GM23338 (cell line): ENCODE results near the gene SOS1. TPM values are rescaled to one million over a fixed set of nuclear protein-coding genes. Genes with fewer than 3 reads are reported as not detected.

ENCODE experiments used
- ATAC-seq: fragments of 200-7000 bp; cut with Tn5 transposase; 3 replicates; pipeline ENCODE4 v1.9.1; 2020
- DNase-seq: peaks from one replicate; pipeline ENCODE4 v3.0.0-alpha.2; 2015; ENCODE audit warnings: low spot score
- H2AFZ ChIP-seq: fragments of 200-600 bp; sonication (generic); 2 replicates; pipeline ENCODE4 v1.8.0; 2016; ENCODE audit warnings: antibody characterized with exemption, mild to moderate bottlenecking, moderate library complexity
- H3F3A ChIP-seq: fragments of 200-600 bp; sonication (generic); replicated peaks from 2 replicates; pipeline ENCODE4 v1.8.0; 2017; ENCODE audit warnings: antibody characterized with exemption, mixed run types, low read depth
- H3K27ac ChIP-seq: fragments of 200-600 bp; sonication (generic); 2 replicates; pipeline ENCODE4 v1.6.1; 2016; ENCODE audit warnings: low read depth
- H3K27me3 ChIP-seq: fragments of 200-600 bp; sonication (generic); 2 replicates; pipeline ENCODE4 v1.8.0; 2016; ENCODE audit warnings: mild to moderate bottlenecking, mixed run types, moderate library complexity; ENCODE audit not compliant: insufficient read depth
- H3K36me3 ChIP-seq: fragments of 200-600 bp; sonication (generic); 2 replicates; pipeline ENCODE4 v1.8.0; 2016; ENCODE audit warnings: mild to moderate bottlenecking; ENCODE audit not compliant: insufficient read depth
- H3K4me1 ChIP-seq: fragments of 200-600 bp; sonication (generic); 2 replicates; pipeline ENCODE4 v1.8.0; 2016; ENCODE audit warnings: mild to moderate bottlenecking, moderate library complexity; ENCODE audit not compliant: insufficient read depth
- H3K4me2 ChIP-seq: fragments of 200-600 bp; sonication (generic); 2 replicates; pipeline ENCODE4 v1.7.1; 2017; ENCODE audit warnings: mixed run types
- H3K4me3 ChIP-seq: fragments of 200-600 bp; sonication (generic); 2 replicates; pipeline ENCODE4 v1.6.1; 2016; ENCODE audit warnings: mixed run types
- H3K79me2 ChIP-seq: fragments of 200-600 bp; sonication (generic); replicated peaks from 2 replicates; pipeline ENCODE4 v1.8.0; 2017; ENCODE audit warnings: mild to moderate bottlenecking; ENCODE audit not compliant: insufficient read depth
- H3K9me2 ChIP-seq: fragments of 200-600 bp; sonication (generic); 2 replicates; pipeline ENCODE4 v1.8.0; 2017; ENCODE audit not compliant: insufficient read depth
- H4K20me1 ChIP-seq: fragments of 200-600 bp; sonication (generic); replicated peaks from 2 replicates; pipeline ENCODE4 v1.8.0; 2017; ENCODE audit warnings: mild to moderate bottlenecking; ENCODE audit not compliant: insufficient read depth
- H3K27ac Mint-ChIP-seq: 2 replicates; pipeline ENCODE4 v1.8.0; 2020; ENCODE audit warnings: inconsistent platforms, mild to moderate bottlenecking, moderate library complexity, mixed read lengths
- H3K27me3 Mint-ChIP-seq: 3 replicates; pipeline ENCODE4 v1.8.0; 2022; ENCODE audit warnings: low read depth, mild to moderate bottlenecking, moderate library complexity, mixed read lengths, inconsistent platforms; ENCODE audit not compliant: insufficient read depth, poor library complexity
- H3K36me3 Mint-ChIP-seq: 3 replicates; pipeline ENCODE4 v1.8.0; 2021; ENCODE audit warnings: low read depth, mild to moderate bottlenecking, inconsistent platforms, moderate library complexity, mixed read lengths
- H3K4me1 Mint-ChIP-seq: 3 replicates; pipeline ENCODE4 v1.8.0; 2020; ENCODE audit warnings: mild to moderate bottlenecking, inconsistent platforms, mixed read lengths
- H3K4me3 Mint-ChIP-seq: 3 replicates; pipeline ENCODE4 v1.8.0; 2021; ENCODE audit warnings: moderate library complexity, mild to moderate bottlenecking, inconsistent platforms, mixed read lengths
- H3K9me3 Mint-ChIP-seq: 3 replicates; pipeline ENCODE4 v1.8.0; 2020; ENCODE audit warnings: moderate library complexity, mild to moderate bottlenecking, inconsistent platforms, mixed read lengths
- CREB1 ChIP-seq: fragments of 250-450 bp; sonication (Bioruptor Pico); IDR thresholded peaks from 2 replicates; pipeline ENCODE4 v1.5.0; 2020; ENCODE audit warnings: low read depth, mild to moderate bottlenecking, moderate library complexity
- EZH2 ChIP-seq: fragments of 200-600 bp; sonication (generic); IDR thresholded peaks from one replicate; pipeline ENCODE4 v1.8.0; 2017; ENCODE audit warnings: antibody characterized with exemption, mild to moderate bottlenecking, low read depth; ENCODE audit not compliant: unreplicated experiment
- EZH2phosphoT487 ChIP-seq: fragments of 200-600 bp; sonication (generic); IDR thresholded peaks from one replicate; pipeline ENCODE4 v1.8.1; 2018; ENCODE audit warnings: antibody characterized with exemption; ENCODE audit not compliant: unreplicated experiment
- JUNB ChIP-seq: IDR thresholded peaks from one replicate; pipeline ENCODE4 v1.6.1; 2016; ENCODE audit warnings: antibody characterized with exemption; ENCODE audit not compliant: unreplicated experiment
- NANOG ChIP-seq: IDR thresholded peaks from 2 replicates; pipeline ENCODE4 v1.6.1; 2016; ENCODE audit warnings: antibody characterized with exemption, borderline replicate concordance
- POLR2AphosphoS5 ChIP-seq: IDR thresholded peaks from 2 replicates; pipeline ENCODE4 v1.6.1; 2016; ENCODE audit warnings: antibody characterized with exemption, low read depth
- STAT1 ChIP-seq: IDR thresholded peaks from one replicate; pipeline ENCODE4 v1.6.1; 2016; ENCODE audit warnings: antibody characterized with exemption; ENCODE audit not compliant: unreplicated experiment
- ZNF114 ChIP-seq: fragments of 250-450 bp; sonication (Bioruptor Pico); IDR thresholded peaks from 2 replicates; pipeline ENCODE4 v1.5.0; 2020; ENCODE audit warnings: mild to moderate bottlenecking, moderate library complexity
- ZNF331 ChIP-seq: fragments of 250-450 bp; sonication (Bioruptor Pico); IDR thresholded peaks from 2 replicates; pipeline ENCODE4 v1.5.0; 2020; ENCODE audit warnings: low read depth, mild to moderate bottlenecking, moderate library complexity
- polyA plus RNA-seq: library from polyadenylated mRNA; unstranded; fragments of >200 nt; fragmentation: Nextera tagmentation; extraction: Ambion mirVana; gene quantifications from 2 replicates; pipeline ENCODE4 v1.2.1, GENCODE V29; 2016
- total RNA-seq: library from RNA; depleted of rRNA; stranded (reverse); fragments of >200 nt; shearing (Covaris generic); gene quantifications from 2 replicates; pipeline ENCODE4 v1.2.3, GENCODE V29; 2014
- TF ChIP-seq, protein P1 (sequence below): IDR thresholded peaks from one replicate; pipeline ENCODE4 v1.6.1; 2018; ENCODE audit warnings: antibody characterized with exemption; ENCODE audit not compliant: unreplicated experiment
- TF ChIP-seq, protein P2 (sequence below): fragments of 250-450 bp; sonication (Bioruptor Pico); IDR thresholded peaks from 2 replicates; pipeline ENCODE4 v1.5.0; 2020; ENCODE audit warnings: mild to moderate bottlenecking, moderate library complexity
- TF ChIP-seq, protein P3 (sequence below), 2 experiments: fragments of 200-600 bp in 1 of 2; sonication (generic) in 1 of 2; conservative IDR thresholded peaks; 2 replicates each; pipeline versions ENCODE4 v1.5.1 to v1.6.1; 2016 to 2017; ENCODE audit warnings: antibody characterized with exemption in 2 of 2, low read depth in 2 of 2, mild to moderate bottlenecking in 2 of 2, moderate library complexity in 1 of 2
- TF ChIP-seq, protein P4 (sequence below): IDR thresholded peaks from 2 replicates; pipeline ENCODE4 v1.6.1; 2016; ENCODE audit warnings: antibody characterized with exemption

SOS1 gene
- total and polyA plus RNA-seq, 2 experiments from 2014 or later: 13.4 to 21.9 TPM

DNA sequence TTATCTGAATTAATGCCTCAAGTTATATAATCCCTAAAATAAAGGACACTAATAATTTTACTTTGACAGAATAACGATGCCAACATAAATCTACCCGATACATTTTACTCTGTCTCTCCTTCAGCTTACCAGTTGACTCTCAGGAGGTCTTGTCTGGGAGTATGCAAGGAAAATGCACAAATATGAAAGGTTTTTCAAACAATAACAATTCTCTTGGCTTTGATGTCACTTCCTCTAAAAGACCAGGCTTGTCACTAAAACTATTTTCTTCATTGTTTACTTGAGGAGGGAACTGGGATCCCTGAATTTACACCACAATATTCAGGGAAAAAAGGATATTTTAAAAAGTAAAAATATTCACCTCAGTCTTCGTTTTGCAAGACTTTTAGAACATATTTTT, 97.2 kb downstream of the SOS1 start:
- H3K4me3 ChIP-seq: no peak overlapping the region
- peaks cover 71% of the 10 kb centered on the region for H3K4me1 ChIP-seq
- H3K79me2 ChIP-seq: no peaks in the 10 kb centered on the region
- H3K4me3 Mint-ChIP-seq: no peak overlapping the region
- H3F3A ChIP-seq: no peaks in the 10 kb centered on the region
- 0 out of 2 replicates have a peak overlapping the region, but pooled peaks have one; percentile 16 for H3K4me2 ChIP-seq
- no peaks in the 10 kb centered on the region for H3K9me3 Mint-ChIP-seq
- H3K27me3 Mint-ChIP-seq: peaks cover 3% of the 10 kb centered on the region
- H3K27ac ChIP-seq: peak overlapping the region; percentile 46; the same call in 1 of the 2 replicates
- peaks cover 3% of the 10 kb centered on the region; the same call in 1 of the 3 replicates for H3K36me3 Mint-ChIP-seq
- no peaks in the 10 kb centered on the region for H3K9me2 ChIP-seq
- ATAC-seq (no peak), DNase-seq (no peak)
- H3K4me1 Mint-ChIP-seq: peaks cover 43% of the 10 kb centered on the region
- peak overlapping the region; percentile 61; the same call in 1 of the 2 replicates for H3K27ac Mint-ChIP-seq
- no peaks in the 10 kb centered on the region for H3K36me3 ChIP-seq
- no peak overlapping the region for H2AFZ ChIP-seq
- TF ChIP-seq EZH2: no peak
- no peak for TF ChIP-seq POLR2AphosphoS5
- TF ChIP-seq EZH2phosphoT487: no peak
- no peak for TF ChIP-seq JUNB
- TF ChIP-seq NANOG: no peak
- TF ChIP-seq, protein P1, sequence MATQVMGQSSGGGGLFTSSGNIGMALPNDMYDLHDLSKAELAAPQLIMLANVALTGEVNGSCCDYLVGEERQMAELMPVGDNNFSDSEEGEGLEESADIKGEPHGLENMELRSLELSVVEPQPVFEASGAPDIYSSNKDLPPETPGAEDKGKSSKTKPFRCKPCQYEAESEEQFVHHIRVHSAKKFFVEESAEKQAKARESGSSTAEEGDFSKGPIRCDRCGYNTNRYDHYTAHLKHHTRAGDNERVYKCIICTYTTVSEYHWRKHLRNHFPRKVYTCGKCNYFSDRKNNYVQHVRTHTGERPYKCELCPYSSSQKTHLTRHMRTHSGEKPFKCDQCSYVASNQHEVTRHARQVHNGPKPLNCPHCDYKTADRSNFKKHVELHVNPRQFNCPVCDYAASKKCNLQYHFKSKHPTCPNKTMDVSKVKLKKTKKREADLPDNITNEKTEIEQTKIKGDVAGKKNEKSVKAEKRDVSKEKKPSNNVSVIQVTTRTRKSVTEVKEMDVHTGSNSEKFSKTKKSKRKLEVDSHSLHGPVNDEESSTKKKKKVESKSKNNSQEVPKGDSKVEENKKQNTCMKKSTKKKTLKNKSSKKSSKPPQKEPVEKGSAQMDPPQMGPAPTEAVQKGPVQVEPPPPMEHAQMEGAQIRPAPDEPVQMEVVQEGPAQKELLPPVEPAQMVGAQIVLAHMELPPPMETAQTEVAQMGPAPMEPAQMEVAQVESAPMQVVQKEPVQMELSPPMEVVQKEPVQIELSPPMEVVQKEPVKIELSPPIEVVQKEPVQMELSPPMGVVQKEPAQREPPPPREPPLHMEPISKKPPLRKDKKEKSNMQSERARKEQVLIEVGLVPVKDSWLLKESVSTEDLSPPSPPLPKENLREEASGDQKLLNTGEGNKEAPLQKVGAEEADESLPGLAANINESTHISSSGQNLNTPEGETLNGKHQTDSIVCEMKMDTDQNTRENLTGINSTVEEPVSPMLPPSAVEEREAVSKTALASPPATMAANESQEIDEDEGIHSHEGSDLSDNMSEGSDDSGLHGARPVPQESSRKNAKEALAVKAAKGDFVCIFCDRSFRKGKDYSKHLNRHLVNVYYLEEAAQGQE: no peak
- TF ChIP-seq ZNF114 (CRISPR knock-in tag): no peak
- TF ChIP-seq, protein P2, sequence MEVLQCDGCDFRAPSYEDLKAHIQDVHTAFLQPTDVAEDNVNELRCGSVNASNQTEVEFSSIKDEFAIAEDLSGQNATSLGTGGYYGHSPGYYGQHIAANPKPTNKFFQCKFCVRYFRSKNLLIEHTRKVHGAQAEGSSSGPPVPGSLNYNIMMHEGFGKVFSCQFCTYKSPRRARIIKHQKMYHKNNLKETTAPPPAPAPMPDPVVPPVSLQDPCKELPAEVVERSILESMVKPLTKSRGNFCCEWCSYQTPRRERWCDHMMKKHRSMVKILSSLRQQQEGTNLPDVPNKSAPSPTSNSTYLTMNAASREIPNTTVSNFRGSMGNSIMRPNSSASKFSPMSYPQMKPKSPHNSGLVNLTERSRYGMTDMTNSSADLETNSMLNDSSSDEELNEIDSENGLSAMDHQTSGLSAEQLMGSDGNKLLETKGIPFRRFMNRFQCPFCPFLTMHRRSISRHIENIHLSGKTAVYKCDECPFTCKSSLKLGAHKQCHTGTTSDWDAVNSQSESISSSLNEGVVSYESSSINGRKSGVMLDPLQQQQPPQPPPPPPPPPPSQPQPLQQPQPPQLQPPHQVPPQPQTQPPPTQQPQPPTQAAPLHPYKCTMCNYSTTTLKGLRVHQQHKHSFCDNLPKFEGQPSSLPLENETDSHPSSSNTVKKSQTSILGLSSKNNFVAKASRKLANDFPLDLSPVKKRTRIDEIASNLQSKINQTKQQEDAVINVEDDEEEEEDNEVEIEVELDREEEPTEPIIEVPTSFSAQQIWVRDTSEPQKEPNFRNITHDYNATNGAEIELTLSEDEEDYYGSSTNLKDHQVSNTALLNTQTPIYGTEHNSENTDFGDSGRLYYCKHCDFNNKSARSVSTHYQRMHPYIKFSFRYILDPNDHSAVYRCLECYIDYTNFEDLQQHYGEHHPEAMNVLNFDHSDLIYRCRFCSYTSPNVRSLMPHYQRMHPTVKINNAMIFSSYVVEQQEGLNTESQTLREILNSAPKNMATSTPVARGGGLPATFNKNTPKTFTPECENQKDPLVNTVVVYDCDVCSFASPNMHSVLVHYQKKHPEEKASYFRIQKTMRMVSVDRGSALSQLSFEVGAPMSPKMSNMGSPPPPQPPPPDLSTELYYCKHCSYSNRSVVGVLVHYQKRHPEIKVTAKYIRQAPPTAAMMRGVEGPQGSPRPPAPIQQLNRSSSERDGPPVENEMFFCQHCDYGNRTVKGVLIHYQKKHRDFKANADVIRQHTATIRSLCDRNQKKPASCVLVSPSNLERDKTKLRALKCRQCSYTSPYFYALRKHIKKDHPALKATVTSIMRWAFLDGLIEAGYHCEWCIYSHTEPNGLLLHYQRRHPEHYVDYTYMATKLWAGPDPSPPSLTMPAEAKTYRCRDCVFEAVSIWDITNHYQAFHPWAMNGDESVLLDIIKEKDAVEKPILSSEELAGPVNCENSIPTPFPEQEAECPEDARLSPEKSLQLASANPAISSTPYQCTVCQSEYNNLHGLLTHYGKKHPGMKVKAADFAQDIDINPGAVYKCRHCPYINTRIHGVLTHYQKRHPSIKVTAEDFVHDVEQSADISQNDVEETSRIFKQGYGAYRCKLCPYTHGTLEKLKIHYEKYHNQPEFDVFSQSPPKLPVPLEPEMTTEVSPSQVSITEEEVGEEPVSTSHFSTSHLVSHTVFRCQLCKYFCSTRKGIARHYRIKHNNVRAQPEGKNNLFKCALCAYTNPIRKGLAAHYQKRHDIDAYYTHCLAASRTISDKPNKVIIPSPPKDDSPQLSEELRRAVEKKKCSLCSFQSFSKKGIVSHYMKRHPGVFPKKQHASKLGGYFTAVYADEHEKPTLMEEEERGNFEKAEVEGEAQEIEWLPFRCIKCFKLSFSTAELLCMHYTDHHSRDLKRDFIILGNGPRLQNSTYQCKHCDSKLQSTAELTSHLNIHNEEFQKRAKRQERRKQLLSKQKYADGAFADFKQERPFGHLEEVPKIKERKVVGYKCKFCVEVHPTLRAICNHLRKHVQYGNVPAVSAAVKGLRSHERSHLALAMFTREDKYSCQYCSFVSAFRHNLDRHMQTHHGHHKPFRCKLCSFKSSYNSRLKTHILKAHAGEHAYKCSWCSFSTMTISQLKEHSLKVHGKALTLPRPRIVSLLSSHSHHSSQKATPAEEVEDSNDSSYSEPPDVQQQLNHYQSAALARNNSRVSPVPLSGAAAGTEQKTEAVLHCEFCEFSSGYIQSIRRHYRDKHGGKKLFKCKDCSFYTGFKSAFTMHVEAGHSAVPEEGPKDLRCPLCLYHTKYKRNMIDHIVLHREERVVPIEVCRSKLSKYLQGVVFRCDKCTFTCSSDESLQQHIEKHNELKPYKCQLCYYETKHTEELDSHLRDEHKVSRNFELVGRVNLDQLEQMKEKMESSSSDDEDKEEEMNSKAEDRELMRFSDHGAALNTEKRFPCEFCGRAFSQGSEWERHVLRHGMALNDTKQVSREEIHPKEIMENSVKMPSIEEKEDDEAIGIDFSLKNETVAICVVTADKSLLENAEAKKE (CRISPR knock-in tag): no peak
- no peak for TF ChIP-seq CREB1 (CRISPR knock-in tag)
- TF ChIP-seq ZNF331: no peak
- TF ChIP-seq, protein P3, sequence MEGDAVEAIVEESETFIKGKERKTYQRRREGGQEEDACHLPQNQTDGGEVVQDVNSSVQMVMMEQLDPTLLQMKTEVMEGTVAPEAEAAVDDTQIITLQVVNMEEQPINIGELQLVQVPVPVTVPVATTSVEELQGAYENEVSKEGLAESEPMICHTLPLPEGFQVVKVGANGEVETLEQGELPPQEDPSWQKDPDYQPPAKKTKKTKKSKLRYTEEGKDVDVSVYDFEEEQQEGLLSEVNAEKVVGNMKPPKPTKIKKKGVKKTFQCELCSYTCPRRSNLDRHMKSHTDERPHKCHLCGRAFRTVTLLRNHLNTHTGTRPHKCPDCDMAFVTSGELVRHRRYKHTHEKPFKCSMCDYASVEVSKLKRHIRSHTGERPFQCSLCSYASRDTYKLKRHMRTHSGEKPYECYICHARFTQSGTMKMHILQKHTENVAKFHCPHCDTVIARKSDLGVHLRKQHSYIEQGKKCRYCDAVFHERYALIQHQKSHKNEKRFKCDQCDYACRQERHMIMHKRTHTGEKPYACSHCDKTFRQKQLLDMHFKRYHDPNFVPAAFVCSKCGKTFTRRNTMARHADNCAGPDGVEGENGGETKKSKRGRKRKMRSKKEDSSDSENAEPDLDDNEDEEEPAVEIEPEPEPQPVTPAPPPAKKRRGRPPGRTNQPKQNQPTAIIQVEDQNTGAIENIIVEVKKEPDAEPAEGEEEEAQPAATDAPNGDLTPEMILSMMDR (conservative IDR thresholded peaks at IDR 0.05; ENCODE audit: low read depth in 2 of 2): no peak
- TF ChIP-seq, protein P4, sequence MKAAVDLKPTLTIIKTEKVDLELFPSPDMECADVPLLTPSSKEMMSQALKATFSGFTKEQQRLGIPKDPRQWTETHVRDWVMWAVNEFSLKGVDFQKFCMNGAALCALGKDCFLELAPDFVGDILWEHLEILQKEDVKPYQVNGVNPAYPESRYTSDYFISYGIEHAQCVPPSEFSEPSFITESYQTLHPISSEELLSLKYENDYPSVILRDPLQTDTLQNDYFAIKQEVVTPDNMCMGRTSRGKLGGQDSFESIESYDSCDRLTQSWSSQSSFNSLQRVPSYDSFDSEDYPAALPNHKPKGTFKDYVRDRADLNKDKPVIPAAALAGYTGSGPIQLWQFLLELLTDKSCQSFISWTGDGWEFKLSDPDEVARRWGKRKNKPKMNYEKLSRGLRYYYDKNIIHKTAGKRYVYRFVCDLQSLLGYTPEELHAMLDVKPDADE: no peak
- no peak for TF ChIP-seq STAT1
- no peaks in the 10 kb centered on the region for H4K20me1 ChIP-seq
- H3K27me3 ChIP-seq: no peaks in the 10 kb centered on the region
